ENCODE measurements around the gene STIP1. TPM values are rescaled to one million over a fixed set of nuclear protein-coding genes. Genes with fewer than 3 reads are reported as not detected.

Gene STIP1
- total RNA-seq, 1 donor from 2014 or later, result 127 TPM

DNA sequence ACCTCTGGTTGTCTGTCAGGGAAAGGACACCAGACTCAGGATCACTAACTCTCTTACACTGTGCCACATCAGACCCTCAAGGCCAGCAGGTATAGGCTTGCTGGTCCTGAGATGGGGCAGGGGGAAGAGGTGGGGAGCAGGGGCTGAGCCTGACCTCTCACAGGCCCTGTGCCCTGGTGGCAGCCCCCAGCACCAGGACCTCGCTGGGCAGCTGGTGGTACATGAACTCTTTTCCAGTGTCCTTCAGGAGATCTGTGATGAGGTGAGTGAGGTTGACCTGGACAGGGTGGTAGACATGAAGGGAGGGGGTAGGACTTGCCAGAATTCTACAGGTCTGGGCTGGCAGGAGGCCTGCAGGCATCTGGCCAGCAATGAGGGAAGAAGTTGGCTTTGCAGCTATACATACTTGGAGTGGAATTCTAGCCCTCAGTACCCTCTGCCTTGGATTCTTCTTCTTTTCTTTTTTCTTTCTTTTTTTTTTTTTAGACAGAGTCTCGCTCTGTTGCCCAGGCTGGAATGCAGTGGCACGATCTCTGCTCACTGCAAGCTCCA, 41.5 kb downstream of the STIP1 start:
- H3K9me3 Mint-ChIP-seq, result no peaks in the 10 kb centered on the region
- no peaks in the 10 kb centered on the region for H3K36me3 Mint-ChIP-seq
- no peaks in the 10 kb centered on the region for H3K27me3 Mint-ChIP-seq (ENCODE audit: low read depth)
- H3K4me3 Mint-ChIP-seq, result peak overlapping the region; percentile 81
- H3K4me1 Mint-ChIP-seq, result peaks cover 29% of the 10 kb centered on the region
- TF ChIP-seq, protein P1, sequence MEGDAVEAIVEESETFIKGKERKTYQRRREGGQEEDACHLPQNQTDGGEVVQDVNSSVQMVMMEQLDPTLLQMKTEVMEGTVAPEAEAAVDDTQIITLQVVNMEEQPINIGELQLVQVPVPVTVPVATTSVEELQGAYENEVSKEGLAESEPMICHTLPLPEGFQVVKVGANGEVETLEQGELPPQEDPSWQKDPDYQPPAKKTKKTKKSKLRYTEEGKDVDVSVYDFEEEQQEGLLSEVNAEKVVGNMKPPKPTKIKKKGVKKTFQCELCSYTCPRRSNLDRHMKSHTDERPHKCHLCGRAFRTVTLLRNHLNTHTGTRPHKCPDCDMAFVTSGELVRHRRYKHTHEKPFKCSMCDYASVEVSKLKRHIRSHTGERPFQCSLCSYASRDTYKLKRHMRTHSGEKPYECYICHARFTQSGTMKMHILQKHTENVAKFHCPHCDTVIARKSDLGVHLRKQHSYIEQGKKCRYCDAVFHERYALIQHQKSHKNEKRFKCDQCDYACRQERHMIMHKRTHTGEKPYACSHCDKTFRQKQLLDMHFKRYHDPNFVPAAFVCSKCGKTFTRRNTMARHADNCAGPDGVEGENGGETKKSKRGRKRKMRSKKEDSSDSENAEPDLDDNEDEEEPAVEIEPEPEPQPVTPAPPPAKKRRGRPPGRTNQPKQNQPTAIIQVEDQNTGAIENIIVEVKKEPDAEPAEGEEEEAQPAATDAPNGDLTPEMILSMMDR (IDR thresholded peaks at IDR 0.05; ENCODE audit: unreplicated experiment), result no peak
- no peak for DNase-seq (ENCODE audit: low spot score in 2 of 2, unreplicated experiment in 2 of 2)
- peak overlapping the region; percentile 43 for H3K27ac Mint-ChIP-seq

DNA sequence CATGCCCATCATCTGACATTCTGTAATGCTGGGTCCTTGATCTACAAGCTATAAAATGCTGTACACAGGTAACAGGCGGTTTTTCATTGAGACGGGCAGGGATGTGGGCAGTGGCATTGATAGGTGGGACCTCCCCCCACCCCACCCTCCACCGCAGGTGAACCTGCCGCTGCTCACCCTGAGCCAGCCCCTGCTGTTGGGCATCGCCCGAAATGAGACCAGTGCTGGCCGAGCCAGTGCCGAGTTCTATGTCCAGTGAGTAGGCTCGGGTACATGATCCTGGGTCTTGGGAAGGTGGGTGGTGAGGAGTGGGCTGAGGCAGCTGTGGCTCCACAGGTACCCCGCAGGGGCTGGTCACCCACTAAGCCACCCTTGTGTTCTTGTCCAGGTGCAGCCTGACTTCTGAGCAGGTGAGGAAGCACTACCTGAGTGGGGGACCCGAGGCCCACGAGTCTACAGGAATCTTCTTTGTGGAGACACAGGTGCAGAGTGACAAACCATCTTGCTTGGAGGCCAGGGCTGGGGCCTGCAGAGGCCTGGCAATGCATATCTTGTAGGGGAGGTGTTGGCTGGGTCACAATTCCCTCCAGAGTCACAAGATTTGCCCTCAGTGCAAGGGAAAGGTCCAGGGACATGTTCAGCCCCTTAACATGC, 43.2 kb downstream of the STIP1 start:
- peak overlapping the region; percentile 86 for H3K27ac Mint-ChIP-seq
- H3K4me3 Mint-ChIP-seq, result peak overlapping the region; percentile 83
- H3K9me3 Mint-ChIP-seq, result no peaks in the 10 kb centered on the region
- TF ChIP-seq, protein P1 (IDR thresholded peaks at IDR 0.05; ENCODE audit: unreplicated experiment), result no peak
- no peaks in the 10 kb centered on the region for H3K27me3 Mint-ChIP-seq (ENCODE audit: low read depth)
- no peak for DNase-seq (ENCODE audit: low spot score in 2 of 2, unreplicated experiment in 2 of 2)
- H3K36me3 Mint-ChIP-seq, result no peaks in the 10 kb centered on the region
- H3K4me1 Mint-ChIP-seq, result peaks cover 29% of the 10 kb centered on the region

DNA sequence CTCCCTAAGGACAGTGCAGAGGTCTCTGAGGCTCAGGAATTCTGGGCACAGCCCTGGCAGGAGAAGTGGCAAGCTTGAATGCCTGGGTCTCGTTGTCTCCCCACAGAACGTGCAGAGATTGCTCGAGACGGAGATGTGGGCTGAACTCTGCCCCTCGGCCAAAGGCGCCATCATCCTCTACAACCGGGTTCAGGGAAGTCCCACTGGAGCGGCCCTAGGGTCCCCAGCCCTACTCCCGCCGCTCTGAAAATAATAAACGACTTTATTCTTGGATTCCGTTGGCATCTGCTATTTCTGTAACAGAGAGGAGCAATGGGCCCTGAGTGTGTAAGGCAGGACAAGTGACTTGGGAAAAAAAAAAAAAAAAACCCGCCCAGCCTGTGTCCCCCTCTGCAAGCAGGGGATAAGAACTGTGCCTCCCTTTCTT, 43.8 kb downstream of the STIP1 start:
- TF ChIP-seq, protein P1 (IDR thresholded peaks at IDR 0.05; ENCODE audit: unreplicated experiment), result no peak
- no peak for DNase-seq (ENCODE audit: low spot score in 2 of 2, unreplicated experiment in 2 of 2)
- H3K36me3 Mint-ChIP-seq, result no peaks in the 10 kb centered on the region
- H3K9me3 Mint-ChIP-seq, result no peaks in the 10 kb centered on the region
- H3K4me3 Mint-ChIP-seq, result peak overlapping the region; percentile 83
- H3K27me3 Mint-ChIP-seq (ENCODE audit: low read depth), result no peaks in the 10 kb centered on the region
- peak overlapping the region; percentile 86 for H3K27ac Mint-ChIP-seq
- peaks cover 29% of the 10 kb centered on the region for H3K4me1 Mint-ChIP-seq

DNA sequence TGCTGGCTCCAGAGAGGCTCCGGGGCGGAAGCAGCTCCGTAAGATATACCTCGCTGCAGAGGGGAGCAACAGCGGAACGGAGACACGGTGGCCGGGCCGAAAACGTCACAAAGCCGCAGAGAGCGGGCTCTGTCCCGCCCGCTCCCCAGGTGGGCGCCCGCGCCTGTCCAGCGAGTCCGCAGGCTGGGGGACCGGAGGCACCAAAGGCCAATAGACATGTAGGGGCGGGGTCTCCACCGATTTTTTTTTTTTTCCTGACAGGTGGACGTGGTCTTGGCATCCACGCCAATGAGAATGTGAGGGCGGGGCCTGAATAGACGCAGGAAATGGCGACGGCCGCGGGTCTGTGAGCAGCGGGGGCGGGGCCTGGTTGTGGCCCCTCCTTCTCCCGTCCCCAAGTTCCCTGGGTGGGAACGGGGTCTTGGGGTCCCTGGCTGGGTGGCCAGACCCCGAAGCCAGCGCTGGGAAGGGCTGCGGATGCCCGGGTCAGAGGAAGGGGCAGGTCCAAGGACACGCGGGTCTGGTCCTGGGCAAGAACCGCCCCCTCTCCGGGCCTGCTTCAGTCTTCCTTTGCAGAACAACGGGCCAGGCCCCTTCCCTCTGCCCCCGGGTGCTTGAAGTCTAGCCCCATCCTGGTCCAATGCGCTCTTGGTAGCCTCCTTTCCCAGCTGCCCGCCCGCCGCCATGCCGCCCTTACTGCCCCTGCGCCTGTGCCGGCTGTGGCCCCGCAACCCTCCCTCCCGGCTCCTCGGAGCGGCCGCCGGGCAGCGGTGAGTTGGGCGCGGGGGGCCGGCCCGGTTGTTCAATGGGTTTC, 44.4 kb downstream of the STIP1 start, which contains the start of gene DNAJC4:
Gene DNAJC4 (plus strand): TSS at position 378 of the 814 bp plus-strand sequence. CDS start 307 bp downstream, at position 685.
- peak within 1 kb of the TSS; percentile 86 for H3K27ac Mint-ChIP-seq
- DNase-seq (ENCODE audit: low spot score in 2 of 2, unreplicated experiment in 2 of 2), result peak; percentile 80 to 87
- H3K4me1 Mint-ChIP-seq, result peaks cover 28% of the 10 kb centered on the region
- H3K4me3 Mint-ChIP-seq, result peak within 1 kb of the TSS; percentile 83
- TF ChIP-seq, protein P1 (IDR thresholded peaks at IDR 0.05; ENCODE audit: unreplicated experiment), result no peak
- no peaks in the 10 kb centered on the region for H3K36me3 Mint-ChIP-seq
- H3K27me3 Mint-ChIP-seq (ENCODE audit: low read depth), result no peaks in the 10 kb centered on the region
- H3K9me3 Mint-ChIP-seq, result no peaks in the 10 kb centered on the region

DNA sequence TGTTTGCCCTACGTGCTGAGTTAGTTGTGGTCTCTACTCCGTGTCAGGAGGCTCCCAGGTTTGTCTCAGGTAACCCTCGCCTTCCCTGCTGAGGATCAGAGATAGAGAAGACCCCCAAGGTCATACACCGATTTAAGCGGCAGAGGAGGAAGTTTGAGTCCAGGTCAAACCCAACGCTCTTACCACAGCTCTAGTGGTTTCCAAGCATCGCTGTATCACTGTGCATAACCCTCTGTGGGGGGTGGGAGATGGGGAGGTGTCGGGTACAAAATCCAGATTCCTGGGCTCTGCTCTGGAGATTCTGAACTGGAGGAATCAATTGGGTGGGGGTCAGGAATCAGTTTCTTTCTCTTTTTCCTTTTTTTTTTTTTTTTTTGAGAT, 45.0 kb downstream of the STIP1 start:
- Mint-ChIP-seq H3K36me3 (no peaks in the 10 kb centered on the region), H3K27me3 (ENCODE audit: low read depth) (no peaks in the 10 kb centered on the region), H3K27ac (peak overlapping the region; percentile 85), H3K4me1 (peaks cover 30% of the 10 kb centered on the region), H3K4me3 (peak overlapping the region; percentile 83), H3K9me3 (no peaks in the 10 kb centered on the region)
- TF ChIP-seq, protein P1 (IDR thresholded peaks at IDR 0.05; ENCODE audit: unreplicated experiment), result no peak
- no peak for DNase-seq (ENCODE audit: low spot score in 2 of 2, unreplicated experiment in 2 of 2)
